Measurements from ENCODE around the gene CTDNEP1.

Gene CTDNEP1

GRCh38 chr17:7251661-7252175 lies at the start of gene CTDNEP1:
TSS of gene CTDNEP1 (minus strand) at chr17:7251734. CDS start at chr17:7251296, 438 bp downstream.
- peak within 1 kb of the TSS; percentile 94 for H3K9ac ChIP-seq (ENCODE audit: low read depth, low read length)
- H3K27ac ChIP-seq (ENCODE audit: low read length): peak within 1 kb of the TSS; percentile 100
- peak within 1 kb of the TSS; percentile 92 for H3K4me3 ChIP-seq (ENCODE audit: low read length)
- H3K36me3 ChIP-seq (ENCODE audit: insufficient read depth, low read depth, low read length): peaks cover 37% of the 10 kb centered on the region
- H3K4me1 ChIP-seq (ENCODE audit: insufficient read depth, low read length): peaks cover 7% of the 10 kb centered on the region
- no peaks in the 10 kb centered on the region for H3K27me3 ChIP-seq (ENCODE audit: insufficient read depth, low read length)
- no peaks in the 10 kb centered on the region for H3K9me3 ChIP-seq (ENCODE audit: insufficient read depth, low read depth, low read length)

GRCh38 chr17:7296189-7296861 lies 44.8 kb upstream of the CTDNEP1 start:
- Histone ChIP-seq H3K4me3 (ENCODE audit: low read length) (peak overlapping the region; percentile 37; the same call in 1 of the 2 replicates), H3K27ac (ENCODE audit: low read length) (no peak overlapping the region), H3K9ac (ENCODE audit: low read depth, low read length) (no peak overlapping the region), H3K4me1 (ENCODE audit: insufficient read depth, low read length) (no peaks in the 10 kb centered on the region; the same call in 1 of the 2 replicates), H3K9me3 (ENCODE audit: insufficient read depth, low read depth, low read length) (no peaks in the 10 kb centered on the region), H3K27me3 (ENCODE audit: insufficient read depth, low read length) (peaks cover 35% of the 10 kb centered on the region), H3K36me3 (ENCODE audit: insufficient read depth, low read depth, low read length) (no peaks in the 10 kb centered on the region)

GRCh38 chr17:7295230-7296180 lies 44.0 kb upstream of the CTDNEP1 start:
- Histone ChIP-seq H3K27me3 (ENCODE audit: insufficient read depth, low read length) (peaks cover 35% of the 10 kb centered on the region), H3K9ac (ENCODE audit: low read depth, low read length) (no peak overlapping the region; the same call in 1 of the 2 replicates), H3K4me1 (ENCODE audit: insufficient read depth, low read length) (no peaks in the 10 kb centered on the region; the same call in 1 of the 2 replicates), H3K4me3 (ENCODE audit: low read length) (peak overlapping the region; percentile 66), H3K36me3 (ENCODE audit: insufficient read depth, low read depth, low read length) (no peaks in the 10 kb centered on the region), H3K27ac (ENCODE audit: low read length) (no peak overlapping the region), H3K9me3 (ENCODE audit: insufficient read depth, low read depth, low read length) (no peaks in the 10 kb centered on the region)

DNA sequence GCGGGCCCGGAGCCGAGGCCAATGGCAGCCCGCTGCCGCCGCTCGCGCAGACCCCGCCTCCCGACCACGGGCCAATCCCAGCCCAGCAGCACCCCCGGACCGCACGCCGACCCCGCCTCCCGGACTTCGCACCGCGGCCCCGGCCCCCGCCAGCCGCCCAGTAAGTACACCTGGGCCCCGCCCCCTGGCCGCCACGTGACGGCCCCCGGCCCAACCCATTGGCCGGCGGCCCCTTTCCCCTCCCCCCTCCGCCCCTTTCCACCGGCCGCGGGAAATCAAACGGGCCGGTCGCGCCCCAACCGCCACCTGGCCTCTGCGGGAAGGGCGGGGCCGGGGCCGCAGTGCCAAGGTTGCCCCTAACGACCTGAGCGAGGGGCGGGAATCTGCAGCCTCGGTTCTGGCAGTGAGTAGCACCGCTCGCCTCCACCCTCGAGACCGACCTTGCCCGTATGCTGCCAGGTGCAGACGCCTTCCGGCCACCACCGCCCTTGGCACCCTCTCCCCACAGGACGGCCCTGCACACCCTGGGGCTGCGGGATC lies 43.1 kb upstream of the CTDNEP1 start, which contains the start of gene YBX2:
TSS of gene YBX2 (minus strand) at position 26 of the 540 bp plus-strand sequence. CDS start 139 bp downstream, outside the sequence.
- Histone ChIP-seq H3K9ac (ENCODE audit: low read depth, low read length) (no peak within 1 kb of the TSS; the same call in 1 of the 2 replicates), H3K9me3 (ENCODE audit: insufficient read depth, low read depth, low read length) (no peaks in the 10 kb centered on the region), H3K4me3 (ENCODE audit: low read length) (peak within 1 kb of the TSS; percentile 66), H3K27me3 (ENCODE audit: insufficient read depth, low read length) (peaks cover 35% of the 10 kb centered on the region), H3K27ac (ENCODE audit: low read length) (no peak within 1 kb of the TSS), H3K4me1 (ENCODE audit: insufficient read depth, low read length) (no peaks in the 10 kb centered on the region; the same call in 1 of the 2 replicates), H3K36me3 (ENCODE audit: insufficient read depth, low read depth, low read length) (no peaks in the 10 kb centered on the region)

DNA sequence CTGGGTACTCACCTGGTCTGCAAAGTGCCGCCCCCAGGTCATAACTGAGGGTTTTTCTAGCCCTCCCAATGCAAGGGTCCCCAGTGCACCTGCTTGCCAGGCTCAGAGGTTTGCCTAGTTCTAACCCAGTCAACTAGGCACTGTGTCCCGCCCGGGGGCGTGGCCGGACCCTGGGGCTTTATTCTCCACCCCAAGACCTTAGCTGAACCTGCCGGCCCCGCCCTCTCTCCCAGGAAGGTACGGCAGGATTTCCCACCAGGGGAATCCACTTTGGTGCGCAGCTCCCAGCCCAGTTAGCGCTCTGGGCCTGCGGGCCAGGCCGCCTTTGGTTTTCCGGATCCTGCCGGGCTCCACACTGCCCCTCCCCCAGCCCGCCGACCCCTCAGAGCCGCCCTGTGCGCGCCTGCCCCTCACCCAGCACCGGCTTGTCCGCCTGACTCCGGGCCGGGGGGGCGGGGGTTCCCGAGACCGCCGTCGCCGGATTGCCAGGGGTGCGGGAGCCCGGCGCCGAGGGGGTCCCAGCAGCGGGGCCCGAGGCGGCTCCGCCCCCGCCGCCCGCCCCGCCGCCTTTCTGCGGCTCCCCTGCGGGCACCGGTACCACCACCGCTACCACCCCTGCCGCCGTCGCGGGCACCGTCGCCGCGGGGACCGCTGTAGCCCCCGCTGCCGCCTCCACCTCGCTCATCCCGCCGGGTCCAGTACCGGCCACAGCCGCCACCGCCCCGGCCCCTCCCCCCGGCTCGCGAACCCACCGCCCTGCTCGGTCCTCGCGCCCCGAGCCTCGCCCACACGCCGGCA lies 42.5 kb upstream of the CTDNEP1 start:
- no peak overlapping the region for H3K27ac ChIP-seq (ENCODE audit: low read length)

GRCh38 chr17:7293159-7293558 lies 41.6 kb upstream of the CTDNEP1 start:
- Histone ChIP-seq H3K9ac (ENCODE audit: low read depth, low read length) (no peak overlapping the region), H3K9me3 (ENCODE audit: insufficient read depth, low read depth, low read length) (no peaks in the 10 kb centered on the region), H3K36me3 (ENCODE audit: insufficient read depth, low read depth, low read length) (peaks cover 4% of the 10 kb centered on the region; the same call in 1 of the 2 replicates), H3K27me3 (ENCODE audit: insufficient read depth, low read length) (peaks cover 35% of the 10 kb centered on the region), H3K27ac (ENCODE audit: low read length) (no peak overlapping the region), H3K4me3 (ENCODE audit: low read length) (peak overlapping the region; percentile 54; the same call in 1 of the 2 replicates), H3K4me1 (ENCODE audit: insufficient read depth, low read length) (no peaks in the 10 kb centered on the region; the same call in 1 of the 2 replicates)

More for the DNA sequence above, 42.5 kb upstream of the CTDNEP1 start:
- peaks cover 35% of the 10 kb centered on the region for H3K27me3 ChIP-seq (ENCODE audit: insufficient read depth, low read length)
- peak overlapping the region; percentile 54; the same call in 1 of the 2 replicates for H3K4me3 ChIP-seq (ENCODE audit: low read length)
- H3K36me3 ChIP-seq (ENCODE audit: insufficient read depth, low read depth, low read length): no peaks in the 10 kb centered on the region
- no peaks in the 10 kb centered on the region for H3K9me3 ChIP-seq (ENCODE audit: insufficient read depth, low read depth, low read length)
- H3K4me1 ChIP-seq (ENCODE audit: insufficient read depth, low read length): no peaks in the 10 kb centered on the region; the same call in 1 of the 2 replicates
- no peak overlapping the region for H3K9ac ChIP-seq (ENCODE audit: low read depth, low read length)

- no peak overlapping the region for H3K4me3 ChIP-seq (ENCODE audit: low read length)
- no peak overlapping the region for H3K9ac ChIP-seq (ENCODE audit: low read depth, low read length)
- no peaks in the 10 kb centered on the region; the same call in 1 of the 2 replicates for H3K4me1 ChIP-seq (ENCODE audit: insufficient read depth, low read length)
- peaks cover 7% of the 10 kb centered on the region; the same call in 1 of the 2 replicates for H3K36me3 ChIP-seq (ENCODE audit: insufficient read depth, low read depth, low read length)
- peaks cover 35% of the 10 kb centered on the region for H3K27me3 ChIP-seq (ENCODE audit: insufficient read depth, low read length)
- no peaks in the 10 kb centered on the region for H3K9me3 ChIP-seq (ENCODE audit: insufficient read depth, low read depth, low read length)
- H3K27ac ChIP-seq (ENCODE audit: low read length): no peak overlapping the region
These were observed 41.2 kb upstream of the CTDNEP1 start for GRCh38 chr17:7292729-7293128.

- Histone ChIP-seq H3K27me3 (ENCODE audit: insufficient read depth, low read length) (peaks cover 35% of the 10 kb centered on the region), H3K4me1 (ENCODE audit: insufficient read depth, low read length) (no peaks in the 10 kb centered on the region; the same call in 1 of the 2 replicates), H3K27ac (ENCODE audit: low read length) (no peak overlapping the region), H3K9ac (ENCODE audit: low read depth, low read length) (no peak overlapping the region), H3K36me3 (ENCODE audit: insufficient read depth, low read depth, low read length) (peaks cover 12% of the 10 kb centered on the region; the same call in 1 of the 2 replicates), H3K4me3 (ENCODE audit: low read length) (no peak overlapping the region), H3K9me3 (ENCODE audit: insufficient read depth, low read depth, low read length) (no peaks in the 10 kb centered on the region)
These were observed 40.7 kb upstream of the CTDNEP1 start for GRCh38 chr17:7292194-7292593.

DNA sequence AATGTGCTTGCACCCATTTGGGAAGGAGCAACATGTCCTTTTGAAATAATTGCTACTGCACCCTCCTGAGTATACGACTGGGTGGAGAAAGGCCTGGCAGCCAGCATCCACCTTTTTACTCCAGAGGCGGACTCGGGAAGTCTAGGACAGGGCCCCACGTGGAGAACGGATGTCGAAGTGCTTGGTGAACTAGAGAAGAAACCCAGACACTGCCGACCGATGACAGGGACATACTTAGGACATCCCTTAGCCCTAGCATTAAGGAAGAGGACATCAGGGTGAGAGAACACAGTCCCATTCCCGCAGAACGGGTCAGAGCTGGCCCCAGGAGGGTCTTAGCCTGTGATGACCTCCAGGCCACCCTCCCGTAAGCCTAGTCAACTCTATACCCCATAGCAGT lies 39.2 kb upstream of the CTDNEP1 start:
- Histone ChIP-seq H3K4me3 (ENCODE audit: low read length) (no peak overlapping the region), H3K9ac (ENCODE audit: low read depth, low read length) (no peak overlapping the region), H3K36me3 (ENCODE audit: insufficient read depth, low read depth, low read length) (peaks cover 12% of the 10 kb centered on the region; the same call in 1 of the 2 replicates), H3K4me1 (ENCODE audit: insufficient read depth, low read length) (no peaks in the 10 kb centered on the region), H3K27ac (ENCODE audit: low read length) (no peak overlapping the region), H3K9me3 (ENCODE audit: insufficient read depth, low read depth, low read length) (no peaks in the 10 kb centered on the region), H3K27me3 (ENCODE audit: insufficient read depth, low read length) (peaks cover 21% of the 10 kb centered on the region)

DNA sequence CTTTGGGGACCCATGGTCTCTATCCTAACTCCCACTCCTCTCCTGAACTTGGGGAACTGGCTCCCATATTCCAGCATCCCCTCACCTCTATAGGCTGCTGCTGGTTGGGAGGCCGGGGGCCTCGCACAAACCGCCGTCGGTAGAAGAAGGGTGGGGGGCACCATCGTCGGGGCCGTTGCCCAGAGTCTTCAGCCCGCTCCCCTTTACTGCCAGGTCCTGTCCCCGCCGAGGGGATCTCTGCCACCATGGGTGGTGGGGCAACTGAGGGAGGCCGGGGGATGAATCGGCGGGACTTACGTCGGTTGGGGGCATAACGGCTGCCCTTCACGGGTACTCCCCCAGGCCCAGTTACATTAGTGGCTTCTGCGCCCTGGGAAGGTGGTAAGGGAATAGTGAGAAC lies 38.6 kb upstream of the CTDNEP1 start:
- H3K27me3 ChIP-seq (ENCODE audit: insufficient read depth, low read length): peaks cover 16% of the 10 kb centered on the region
- no peaks in the 10 kb centered on the region for H3K9me3 ChIP-seq (ENCODE audit: insufficient read depth, low read depth, low read length)
- H3K9ac ChIP-seq (ENCODE audit: low read depth, low read length): no peak overlapping the region
- H3K27ac ChIP-seq (ENCODE audit: low read length): no peak overlapping the region
- no peak overlapping the region for H3K4me3 ChIP-seq (ENCODE audit: low read length)
- H3K36me3 ChIP-seq (ENCODE audit: insufficient read depth, low read depth, low read length): peaks cover 12% of the 10 kb centered on the region; the same call in 1 of the 2 replicates
- H3K4me1 ChIP-seq (ENCODE audit: insufficient read depth, low read length): no peaks in the 10 kb centered on the region
